GM23248 (cell line): Measurements from ENCODE around the gene BICDL2. TPM values are rescaled to one million over a fixed set of nuclear protein-coding genes. Genes with fewer than 3 reads are reported as not detected.
A peak's percentile ranks its signal among the peaks of the same experiment; 100 is the strongest.

Experiments
- DNase-seq: peaks from one replicate; pipeline ENCODE4 v3.0.0-alpha.2; 2015
- H2AFZ ChIP-seq: fragments of 200-600 bp; sonication (generic); 2 replicates; pipeline ENCODE4 v1.6.1; 2016; ENCODE audit warnings: antibody characterized with exemption
- H3F3A ChIP-seq: fragments of 200-600 bp; sonication (generic); 2 replicates; pipeline ENCODE4 v1.6.1; 2016; ENCODE audit warnings: mild to moderate bottlenecking, antibody characterized with exemption, mixed run types; ENCODE audit not compliant: insufficient read depth
- H3K27ac ChIP-seq: fragments of 200-600 bp; sonication (generic); 2 replicates; pipeline ENCODE4 v1.5.1; 2016; ENCODE audit warnings: mild to moderate bottlenecking
- H3K27me3 ChIP-seq: fragments of 200-600 bp; sonication (generic); replicated peaks from 2 replicates; pipeline ENCODE4 v1.6.1; 2016; ENCODE audit warnings: mild to moderate bottlenecking; ENCODE audit not compliant: insufficient read depth
- H3K36me3 ChIP-seq: fragments of 200-600 bp; sonication (generic); 2 replicates; pipeline ENCODE4 v1.6.1; 2016; ENCODE audit warnings: low read depth, mild to moderate bottlenecking
- H3K4me1 ChIP-seq: fragments of 200-600 bp; sonication (generic); 2 replicates; pipeline ENCODE4 v1.6.1; 2016; ENCODE audit warnings: mild to moderate bottlenecking; ENCODE audit not compliant: insufficient read depth
- H3K4me2 ChIP-seq: fragments of 200-600 bp; sonication (generic); one replicate; pipeline ENCODE4 v1.6.1; 2016; ENCODE audit warnings: mild to moderate bottlenecking; ENCODE audit not compliant: unreplicated experiment
- H3K4me3 ChIP-seq: fragments of 200-600 bp; sonication (generic); 2 replicates; pipeline ENCODE4 v1.5.1; 2016; ENCODE audit warnings: mild to moderate bottlenecking
- H3K79me2 ChIP-seq: fragments of 200-600 bp; sonication (generic); 2 replicates; pipeline ENCODE4 v1.6.1; 2016; ENCODE audit warnings: mild to moderate bottlenecking; ENCODE audit not compliant: insufficient read depth
- H3K9ac ChIP-seq: fragments of 200-600 bp; sonication (generic); 2 replicates; pipeline ENCODE4 v1.6.1; 2016; ENCODE audit warnings: mild to moderate bottlenecking
- H3K9me2 ChIP-seq: fragments of 200-600 bp; sonication (generic); 2 replicates; pipeline ENCODE4 v1.6.1; 2016; ENCODE audit warnings: mixed run types, mild to moderate bottlenecking, moderate library complexity; ENCODE audit not compliant: insufficient read depth
- H3K9me3 ChIP-seq: fragments of 200-600 bp; sonication (generic); one replicate; pipeline ENCODE4 v1.6.1; 2017; ENCODE audit warnings: low read depth
- H4K20me1 ChIP-seq: fragments of 200-600 bp; sonication (generic); 2 replicates; pipeline ENCODE4 v1.6.0; 2016; ENCODE audit not compliant: insufficient read depth
- EZH2 ChIP-seq: fragments of 200-600 bp; sonication (generic); IDR thresholded peaks from 2 replicates; pipeline ENCODE4 v1.6.1; 2018; ENCODE audit warnings: antibody characterized with exemption, mild to moderate bottlenecking; ENCODE audit not compliant: insufficient read depth, poor library complexity, severe bottlenecking
- EZH2phosphoT487 ChIP-seq: fragments of 200-600 bp; sonication (generic); IDR thresholded peaks from 2 replicates; pipeline ENCODE4 v1.6.1; 2018; ENCODE audit warnings: antibody characterized with exemption, moderate library complexity, mild to moderate bottlenecking, low read depth; ENCODE audit not compliant: insufficient read depth
- WGBS, 2 experiments: methylation state at CpG; one replicate each; pipeline ENCODE4 v1.1.6; 2015 to 2017; ENCODE audit warnings: low lambda C conversion rate in 2 of 2, low coverage in 1 of 2; ENCODE audit errors: missing lambda C conversion rate in 2 of 2; 5-methylcytosine and 5-hydroxymethylcytosine counted together
- in situ Hi-C: fragments of 300-500 bp; cut with MboI; formaldehyde crosslinking; loops from 2 replicates; pipeline ENCODE4 v1.15.0; 2020
- polyA plus RNA-seq: library from polyadenylated mRNA; unstranded; fragments of >200 nt; fragmentation: Nextera tagmentation; extraction: Ambion mirVana; gene quantifications from 2 replicates; pipeline ENCODE4 v1.2.1, GENCODE V29; 2016
- total RNA-seq: library from RNA; depleted of rRNA; stranded (reverse); fragments of >200 nt; shearing (Covaris generic); gene quantifications from 2 replicates; pipeline ENCODE4 v1.2.3, GENCODE V29; 2014

Gene BICDL2
- total and polyA plus RNA-seq, 2 experiments from 2014 or later = 0.11 to 0.63 TPM

DNA sequence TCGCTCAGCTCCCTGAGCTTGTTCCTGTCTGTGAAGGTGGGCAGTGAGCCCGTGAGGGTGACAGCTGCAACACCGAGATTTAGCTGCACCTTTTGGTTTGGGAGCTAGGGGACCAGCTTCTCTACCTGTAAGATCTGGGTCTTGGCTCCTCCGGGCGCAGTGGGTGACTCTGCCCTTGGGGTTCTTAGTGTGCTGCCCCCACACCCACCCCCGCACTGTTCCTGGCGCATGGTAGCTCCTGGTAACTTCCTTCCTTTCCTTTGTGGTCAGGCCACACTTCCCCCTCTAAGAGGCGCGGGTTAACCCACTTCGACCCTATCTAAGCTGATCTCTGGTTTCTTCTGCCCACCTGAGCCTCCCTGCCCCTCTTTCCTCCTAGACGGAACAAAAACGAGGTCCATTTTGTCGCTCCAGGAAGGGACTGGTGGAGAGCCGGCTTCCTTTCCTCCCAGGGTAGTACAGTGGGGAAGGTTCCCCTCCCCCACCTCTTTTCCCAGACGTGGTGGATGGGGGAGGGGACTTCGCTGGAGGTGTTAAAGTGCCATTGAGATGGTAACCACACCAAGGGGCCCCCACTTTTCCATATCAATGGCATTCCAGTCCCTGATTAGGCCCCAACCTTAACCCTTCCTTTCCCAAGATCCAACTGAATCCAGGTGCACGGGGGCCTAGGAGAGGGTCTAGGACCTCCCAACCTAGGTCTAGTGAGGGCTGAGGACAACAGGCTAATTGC lies 28.6 kb downstream of the BICDL2 start:
- Histone ChIP-seq H3K9me3 (no peaks in the 10 kb centered on the region), H3F3A (no peaks in the 10 kb centered on the region), H2AFZ (peak overlapping the region; percentile 53; the same call in 1 of the 2 replicates), H3K79me2 (no peaks in the 10 kb centered on the region), H3K9me2 (no peaks in the 10 kb centered on the region), H3K4me3 (no peak overlapping the region), H3K27me3 (peaks cover 11% of the 10 kb centered on the region; the same call in 1 of the 2 replicates), H3K4me2 (no peak overlapping the region), H3K27ac (no peak overlapping the region), H3K36me3 (no peaks in the 10 kb centered on the region), H4K20me1 (no peaks in the 10 kb centered on the region), H3K9ac (no peak overlapping the region), H3K4me1 (peaks cover 2% of the 10 kb centered on the region; the same call in 1 of the 2 replicates)
- no peak for TF ChIP-seq EZH2
- no peak for TF ChIP-seq EZH2phosphoT487
- 17% methylated on average over 17 of the region's 17 CpGs for WGBS, 2 experiments
- in situ Hi-C loops = no loop called here
- DNase-seq = no peak

DNA sequence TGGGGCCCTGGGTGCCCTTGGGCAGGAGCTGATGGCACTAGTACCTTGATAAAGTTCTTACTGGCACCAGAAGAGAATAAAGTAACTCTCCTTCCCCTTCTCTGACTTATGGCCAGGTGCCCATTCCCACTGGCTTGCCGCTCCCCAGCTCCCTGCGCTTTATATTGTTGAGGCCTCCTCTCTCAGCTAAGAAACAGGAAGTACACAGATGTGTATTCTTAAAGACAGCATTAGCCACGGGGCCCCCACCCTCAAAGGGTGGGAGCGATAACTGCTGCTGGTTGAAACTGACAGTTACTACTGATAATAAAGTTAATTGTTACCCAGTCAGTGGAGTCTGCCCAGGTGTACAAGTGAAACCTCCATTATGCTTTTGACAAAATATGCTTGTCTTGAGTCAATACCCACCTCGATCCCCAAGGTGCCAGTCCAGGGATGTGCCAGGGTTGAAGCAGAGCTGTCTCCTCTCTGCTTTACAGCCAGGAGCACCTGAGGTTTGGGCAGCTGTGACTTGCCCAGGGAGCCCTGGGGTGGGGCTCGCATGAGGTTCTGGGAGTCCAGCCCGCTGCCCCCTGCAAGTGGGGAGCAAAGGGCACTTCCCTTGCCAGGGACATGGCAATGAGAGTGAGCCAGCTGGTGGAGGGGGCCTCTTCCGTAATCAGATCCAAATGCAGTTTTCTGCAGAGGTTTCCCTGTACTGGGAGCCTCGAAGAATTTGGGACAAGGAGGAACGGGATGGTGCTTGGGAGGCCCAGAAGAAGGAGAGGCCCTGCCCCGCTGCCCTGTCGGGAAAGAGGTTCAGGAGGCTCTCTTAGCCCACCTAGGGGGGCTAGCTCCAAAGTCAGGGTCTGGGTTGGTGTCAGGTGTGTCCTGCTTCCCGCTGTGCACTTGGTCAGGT lies 29.4 kb downstream of the BICDL2 start:
- Histone ChIP-seq H3K4me1 (no peaks in the 10 kb centered on the region), H3K36me3 (no peaks in the 10 kb centered on the region), H3K4me2 (no peak overlapping the region), H3K9ac (no peak overlapping the region), H3K4me3 (no peak overlapping the region), H3K9me3 (no peaks in the 10 kb centered on the region), H3K9me2 (no peaks in the 10 kb centered on the region), H4K20me1 (no peaks in the 10 kb centered on the region), H2AFZ (no peak overlapping the region), H3K27ac (no peak overlapping the region), H3F3A (no peaks in the 10 kb centered on the region), H3K79me2 (no peaks in the 10 kb centered on the region), H3K27me3 (peaks cover 9% of the 10 kb centered on the region; the same call in 1 of the 2 replicates)
- DNase-seq = no peak
- TF ChIP-seq EZH2phosphoT487 (no peak), EZH2 (no peak)
- in situ Hi-C loops = no loop called here
- WGBS, 2 experiments = 62 to 64% methylated on average over 13 of the region's 13 CpGs

DNA sequence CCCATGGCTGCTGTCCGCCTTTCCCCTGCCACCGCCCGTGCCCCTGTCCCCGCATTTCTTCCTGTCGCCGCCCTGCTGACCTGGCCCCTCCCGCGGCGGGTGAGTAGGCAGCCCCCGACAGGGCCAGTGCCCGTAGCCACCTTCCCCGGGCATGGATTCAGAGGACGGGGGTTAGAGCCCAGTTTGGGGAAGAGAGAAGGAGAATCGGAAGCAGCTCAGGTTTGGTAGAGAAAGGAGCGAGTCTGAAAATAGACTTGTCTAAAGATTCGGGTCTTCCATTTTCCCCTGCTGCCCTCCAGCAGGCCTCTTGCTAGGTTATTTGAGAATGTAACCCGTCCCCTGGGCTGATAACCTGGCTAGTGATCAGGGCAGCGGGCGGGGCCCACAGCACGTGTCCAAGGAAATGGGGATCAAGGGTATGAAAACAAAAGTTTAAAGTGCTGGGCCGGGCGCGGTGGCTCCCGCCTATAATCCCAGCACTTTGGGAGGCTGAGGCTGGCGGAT lies 31.9 kb downstream of the BICDL2 start:
- H3K9me2 ChIP-seq = no peaks in the 10 kb centered on the region
- H3K27ac ChIP-seq = no peak overlapping the region
- no peaks in the 10 kb centered on the region for H3K27me3 ChIP-seq
- TF ChIP-seq EZH2 (no peak), EZH2phosphoT487 (no peak)
- H3K4me3 ChIP-seq = peak overlapping the region; percentile 54; the same call in 1 of the 2 replicates
- H3K9ac ChIP-seq = no peak overlapping the region
- H3F3A ChIP-seq = no peaks in the 10 kb centered on the region
- no peaks in the 10 kb centered on the region for H3K9me3 ChIP-seq
- in situ Hi-C loops = no loop called here
- 14 to 18% methylated on average over 21 to 25 of the region's 25 CpGs for WGBS, 2 experiments
- H2AFZ ChIP-seq = no peak overlapping the region
- H3K79me2 ChIP-seq = no peaks in the 10 kb centered on the region
- no peaks in the 10 kb centered on the region for H3K36me3 ChIP-seq
- no peaks in the 10 kb centered on the region for H3K4me1 ChIP-seq
- no peak overlapping the region for H3K4me2 ChIP-seq
- no peak for DNase-seq
- H4K20me1 ChIP-seq = no peaks in the 10 kb centered on the region

DNA sequence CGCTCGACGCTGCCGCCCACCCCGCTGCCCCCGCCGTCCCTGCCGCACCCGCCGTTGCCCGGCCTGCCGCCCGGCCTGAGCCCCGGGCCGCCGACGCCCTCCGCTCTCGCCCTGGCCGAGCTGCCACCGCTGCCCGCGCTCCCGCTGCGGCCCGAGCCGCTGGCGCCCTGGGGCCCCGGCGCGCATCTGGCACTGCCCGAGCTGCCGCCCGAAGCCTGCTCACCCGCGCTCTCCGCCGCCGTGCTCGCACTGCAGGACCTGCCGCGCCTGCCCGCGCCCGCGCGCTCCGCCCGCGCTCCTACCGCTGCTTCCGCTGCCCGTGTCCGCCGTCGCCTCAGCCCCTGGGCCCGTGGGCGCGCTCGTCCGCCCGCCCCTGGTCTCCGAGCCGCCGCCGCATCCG lies 32.4 kb downstream of the BICDL2 start:
- Histone ChIP-seq H3K9ac (no peak overlapping the region), H3K79me2 (no peaks in the 10 kb centered on the region), H3K27ac (no peak overlapping the region), H3K9me2 (no peaks in the 10 kb centered on the region), H2AFZ (no peak overlapping the region), H3K9me3 (no peaks in the 10 kb centered on the region), H3K36me3 (no peaks in the 10 kb centered on the region), H3K4me3 (no peak overlapping the region), H3K4me1 (no peaks in the 10 kb centered on the region), H3F3A (no peaks in the 10 kb centered on the region), H4K20me1 (no peaks in the 10 kb centered on the region), H3K27me3 (no peaks in the 10 kb centered on the region), H3K4me2 (no peak overlapping the region)
- in situ Hi-C loops = no loop called here
- peak; percentile 67 for DNase-seq
- WGBS, 2 experiments = 1 to 13% methylated on average over 3 to 31 of the region's 67 CpGs
- TF ChIP-seq EZH2 = no peak
- TF ChIP-seq EZH2phosphoT487 = no peak
